HG02642 (cell line): ENCODE results near the gene MORN3.
"Not testable (repeated sequence)": the region's sequence is repeated elsewhere in the genome, so short reads cannot be mapped to it uniquely, and the experiment has no call there.

Experiments used
- ATAC-seq: cut with Tn5 transposase; IDR thresholded peaks from one replicate; pipeline ENCODE4 v1.9.1; 2021; ENCODE audit warnings: mild to moderate bottlenecking; ENCODE audit not compliant: unreplicated experiment, poor library complexity

The MORN3 gene

GRCh38 chr12:121649322-121649721 is 20.1 kb downstream of the MORN3 start:
- ATAC-seq: no peak

- no peak for ATAC-seq
Measured at GRCh38 chr12:121648458-121649028, 20.9 kb downstream of the MORN3 start.

GRCh38 chr12:121641343-121641630 is 28.2 kb downstream of the MORN3 start:
- no peak for ATAC-seq

- no peak for ATAC-seq
Measured at GRCh38 chr12:121638298-121639202, 30.9 kb downstream of the MORN3 start.

GRCh38 chr12:121637231-121637914 is 32.1 kb downstream of the MORN3 start:
- ATAC-seq: peak; percentile 54

GRCh38 chr12:121634836-121635235 is 34.6 kb downstream of the MORN3 start:
- ATAC-seq: no peak

- ATAC-seq: not testable (repeated sequence)
Measured at GRCh38 chr12:121633833-121634196, 35.6 kb downstream of the MORN3 start.

GRCh38 chr12:121632069-121632970 is 37.1 kb downstream of the MORN3 start:
- ATAC-seq: no peak

- ATAC-seq: no peak
Measured at GRCh38 chr12:121630791-121631355, 38.6 kb downstream of the MORN3 start.

- ATAC-seq: no peak
Measured at GRCh38 chr12:121628536-121628935, 40.9 kb downstream of the MORN3 start.

- ATAC-seq: no peak
Measured at GRCh38 chr12:121628037-121628436, 41.4 kb downstream of the MORN3 start.

GRCh38 chr12:121626853-121627640 is 42.4 kb downstream of the MORN3 start:
- peak; percentile 36 for ATAC-seq

- ATAC-seq: peak; percentile 77
Measured at GRCh38 chr12:121626087-121626852, 43.2 kb downstream of the MORN3 start, which contains the start of gene ORAI1. ORAI1 (plus strand) TSS chr12:121626530.

- no peak for ATAC-seq
Measured at GRCh38 chr12:121620333-121620891, 49.0 kb downstream of the MORN3 start.

- ATAC-seq: no peak
Measured at GRCh38 chr12:121618659-121619233, 50.7 kb downstream of the MORN3 start.

- ATAC-seq: no peak
Measured at GRCh38 chr12:121614872-121615467, 54.5 kb downstream of the MORN3 start.

GRCh38 chr12:121613462-121613861 is 56.0 kb downstream of the MORN3 start:
- no peak for ATAC-seq
